Endothelial cell of umbilical vein (primary cell): ENCODE measurements around the gene SH3BGRL3. TPM values are rescaled to one million over a fixed set of nuclear protein-coding genes. Genes with fewer than 3 reads are reported as not detected.

Source experiments
- BruUV-seq: library from RNA; stranded (reverse); fragments of 400-500 nt; replicated peaks from 2 replicates; lab custom pipeline; 2021; lab: Mats Ljungman, UMichigan
- CTCF ChIA-PET: fragments of 300-600, 350-600 bp; sonication (Branson Sonifier 250); formaldehyde crosslinking; loops from one replicate; lab custom pipeline; 2021; ENCODE audit warnings: antibody characterized with exemption, inconsistent platforms; lab: Charles Lee
- POLR2A ChIA-PET: fragments of 300-600, 350-600 bp; sonication (Branson Sonifier 250); formaldehyde crosslinking; loops from one replicate; lab custom pipeline; 2021; ENCODE audit warnings: antibody characterized with exemption, inconsistent platforms; lab: Charles Lee
- DNase-seq: peaks from one replicate; pipeline ENCODE4 v3.0.0-alpha.2; 2011; ENCODE audit warnings: low read depth, low spot score
- FAIRE-seq: peaks from 2 replicates; lab custom pipeline; 2011; peaks lifted over from hg19 to GRCh38; lab: Jason Lieb, UNC
- H2AFZ ChIP-seq: 2 replicates; pipeline ENCODE4 v1.6.0; 2012; ENCODE audit warnings: low read depth, low read length, control low read depth, inconsistent platforms
- H3K27ac ChIP-seq: 2 replicates; pipeline ENCODE4 v1.5.1; 2011; ENCODE audit warnings: low read depth, mild to moderate bottlenecking, control low read depth, low read length, moderate library complexity; ENCODE audit not compliant: insufficient read depth
- H3K27me3 ChIP-seq, 2 experiments: 2 replicates each; pipeline versions ENCODE4 v1.6.0 to v1.6.1; 2011; ENCODE audit warnings: low read length in 2 of 2, mixed read lengths in 1 of 2; ENCODE audit not compliant: control insufficient read depth in 2 of 2, insufficient read depth in 2 of 2
- H3K36me3 ChIP-seq, 2 experiments: 2 replicates in 1 of 2; 3 replicates in 1 of 2; pipeline ENCODE4 v1.5.1; 2011; ENCODE audit warnings: low read length in 2 of 2, mild to moderate bottlenecking in 1 of 2, moderate library complexity in 1 of 2; ENCODE audit not compliant: control insufficient read depth in 2 of 2, insufficient read depth in 2 of 2; ENCODE audit errors: extremely low read depth in 1 of 2
- H3K4me1 ChIP-seq: 3 replicates; pipeline ENCODE4 v1.5.1; 2011; ENCODE audit warnings: mild to moderate bottlenecking, low read length; ENCODE audit not compliant: control insufficient read depth, insufficient read depth; ENCODE audit errors: extremely low read depth
- H3K4me2 ChIP-seq: 2 replicates; pipeline ENCODE4 v1.6.1; 2011; ENCODE audit warnings: low read length, control low read depth, mixed read lengths; ENCODE audit not compliant: insufficient read depth
- H3K4me3 ChIP-seq, 3 experiments: fragments of 200-600 bp in 1 of 3; sonication (generic), shearing (Covaris generic) in 1 of 3; replicated peaks in 1 of 3; 2 replicates each; pipeline ENCODE4 v1.5.1; 2011 to 2016; ENCODE audit warnings: control low read depth in 3 of 3, low read length in 3 of 3, mild to moderate bottlenecking in 2 of 3, inconsistent platforms in 1 of 3, low read depth in 1 of 3, moderate library complexity in 1 of 3; ENCODE audit not compliant: insufficient read depth in 1 of 3
- H3K79me2 ChIP-seq: 2 replicates; pipeline ENCODE4 v1.6.0; 2012; ENCODE audit warnings: low read length, inconsistent platforms; ENCODE audit not compliant: control insufficient read depth, insufficient read depth
- H3K9ac ChIP-seq: replicated peaks from 2 replicates; pipeline ENCODE3; 2011; ENCODE audit warnings: low read length, control low read depth; ENCODE audit not compliant: insufficient read depth; ENCODE audit errors: extremely low read depth
- H3K9me1 ChIP-seq: replicated peaks from 3 replicates; pipeline ENCODE4 v1.6.0; 2011; ENCODE audit warnings: mild to moderate bottlenecking, low read length; ENCODE audit not compliant: control insufficient read depth, insufficient read depth; ENCODE audit errors: extremely low read depth
- H3K9me3 ChIP-seq: replicated peaks from 2 replicates; pipeline ENCODE4 v1.5.1; 2012; ENCODE audit warnings: low read length, inconsistent platforms; ENCODE audit not compliant: control insufficient read depth, insufficient read depth
- H4K20me1 ChIP-seq: replicated peaks from 2 replicates; pipeline ENCODE3; 2011; ENCODE audit warnings: mild to moderate bottlenecking, low read length; ENCODE audit not compliant: control insufficient read depth, insufficient read depth; ENCODE audit errors: extremely low read depth
- CTCF ChIP-seq, 2 donors: IDR thresholded peaks; 1 replicate in 1 of 2; 2 replicates in 1 of 2; pipeline ENCODE4 v1.5.1; 2011; ENCODE audit warnings: low read length in 2 of 2, mild to moderate bottlenecking in 2 of 2, moderate library complexity in 2 of 2, control low read depth in 1 of 2, inconsistent platforms in 1 of 2, low read depth in 1 of 2; ENCODE audit not compliant: insufficient read depth in 1 of 2; ENCODE audit errors: extremely low read depth in 1 of 2
- EZH2 ChIP-seq: IDR thresholded peaks from 2 replicates; pipeline ENCODE4 v1.6.1; 2012; ENCODE audit warnings: borderline replicate concordance, low read depth, mild to moderate bottlenecking, moderate library complexity, low read length, inconsistent platforms; ENCODE audit not compliant: severe bottlenecking
- FOS ChIP-seq: IDR thresholded peaks from 2 replicates; pipeline ENCODE4 v1.6.1; 2011; ENCODE audit warnings: mild to moderate bottlenecking, low read length, moderate library complexity, borderline replicate concordance; ENCODE audit not compliant: insufficient read depth
- GATA2 ChIP-seq: IDR thresholded peaks from 2 replicates; pipeline ENCODE4 v1.7.0; 2011; ENCODE audit warnings: low read depth, mild to moderate bottlenecking, moderate library complexity, mixed read lengths, low read length; ENCODE audit not compliant: insufficient read length, insufficient read depth
- JUN ChIP-seq: IDR thresholded peaks from 2 replicates; pipeline ENCODE4 v1.6.1; 2011; ENCODE audit warnings: borderline replicate concordance, low read depth; ENCODE audit not compliant: insufficient read length, insufficient read depth
- MAX ChIP-seq: IDR thresholded peaks from 2 replicates; pipeline ENCODE4 v1.6.1; 2011; ENCODE audit not compliant: insufficient read depth, insufficient read length
- MYC ChIP-seq: IDR thresholded peaks from one replicate; pipeline ENCODE4 v1.6.1; 2011; ENCODE audit warnings: mild to moderate bottlenecking, low read depth, low read length
- POLR2A ChIP-seq: IDR thresholded peaks from 2 replicates; pipeline ENCODE4 v1.6.1; 2012; ENCODE audit warnings: low read depth, mild to moderate bottlenecking, control low read depth, low read length
- POLR2AphosphoS5 ChIP-seq: IDR thresholded peaks from 2 replicates; pipeline ENCODE4 v1.6.1; 2012; ENCODE audit warnings: low read depth, mild to moderate bottlenecking, control low read depth, low read length, moderate library complexity; ENCODE audit not compliant: insufficient read depth
- dilution Hi-C: fragments of 300-500 bp; cut with MboI; formaldehyde crosslinking; loops from one replicate; pipeline ENCODE4 v1.15.0; 2019; ENCODE audit warnings: low sequenced_read_pairs; ENCODE audit not compliant: extremely low pct_ligation_motif_present
- intact Hi-C: fragments of 100-400 bp; cut with micrococcal nuclease; formaldehyde crosslinking; loops from one replicate; pipeline ENCODE4 v1.10.0; 2022
- polyA plus RNA-seq, 4 experiments: library from polyadenylated mRNA; depleted of rRNA in 3 of 4; stranded (reverse) in 3 of 4; unstranded in 1 of 4; fragments of >200 nt; gene quantifications; 2 replicates each; pipeline versions ENCODE4 v1.2.1 to v1.2.3, GENCODE V29; 2011 to 2012; ENCODE audit warnings: missing spikeins in 1 of 4
- total RNA-seq: library from RNA; stranded (reverse); gene quantifications from 2 replicates; pipeline ENCODE4 v1.2.3, GENCODE V29; 2021

Gene SH3BGRL3
- total and polyA plus RNA-seq, 2 donors (not counting 3 experiments of a cell fraction or from before 2014, with no cell fraction given): 233 to 344 TPM

GRCh38 chr1:26278724-26279455 lies 996 bp upstream of the SH3BGRL3 start:
- peaks cover 45% of the 10 kb centered on the region for H3K4me1 ChIP-seq
- H3K79me2 ChIP-seq: peaks cover 31% of the 10 kb centered on the region
- FAIRE-seq (peak; percentile 67), DNase-seq (peak; percentile 39)
- intact Hi-C loops: loop anchor here (5.0 kb wide), 2 partner anchors 193 to 242 kb away; partner anchors contain the start of gene HMGN2
- H3K4me2 ChIP-seq: peak overlapping the region; percentile 53
- H4K20me1 ChIP-seq: no peaks in the 10 kb centered on the region
- ChIA-PET CTCF (interaction anchor here (0.6 to 9.1 kb wide), 11 partner anchors 7 to 174 kb away, joined by 3 to 132 read pairs (median 4); partner anchors contain the start of genes CD52, CEP85 and ZNF593), POLR2A (interaction anchor here (0.7 kb wide), 1 partner anchor 391 kb away, joined by 3 read pairs; no protein-coding TSS in a partner anchor)
- no peaks in the 10 kb centered on the region for H3K27me3 ChIP-seq
- peaks cover 3 to 10% of the 10 kb centered on the region in 2 experiments for H3K36me3 ChIP-seq
- dilution Hi-C loops: no loop called here
- peak overlapping the region in 2 of 3 experiments; percentile 69 to 95 for H3K4me3 ChIP-seq
- no peaks in the 10 kb centered on the region for H3K9me1 ChIP-seq
- TF ChIP-seq POLR2AphosphoS5 (no peak), POLR2A (no peak), MYC (no peak), JUN (no peak), MAX (no peak), FOS (no peak), EZH2 (no peak), CTCF (IDR thresholded peaks at IDR 0.05; ENCODE audit: extremely low read depth in 1 of 2, insufficient read depth in 1 of 2, low read depth in 1 of 2, low read length in 2 of 2) (no peak), GATA2 (no peak)
- no peaks in the 10 kb centered on the region for H3K9me3 ChIP-seq
- H3K9ac ChIP-seq: peak overlapping the region; percentile 82
- BruUV-seq: no TSS peak
- peak overlapping the region; percentile 82 for H3K27ac ChIP-seq
- H2AFZ ChIP-seq: no peak overlapping the region
